Urinary bladder (tissue), 4 donors: Measurements from ENCODE around the gene CD59. TPM values are rescaled to one million over a fixed set of nuclear protein-coding genes. Genes with fewer than 3 reads are reported as not detected.
A peak's percentile ranks its signal among the peaks of the same experiment; 100 is the strongest.

Experiments used
- DNase-seq: peaks from one replicate; pipeline ENCODE4 v3.0.0-alpha.2; 2015; ENCODE audit errors: extremely low spot score
- H3K27ac ChIP-seq: one replicate; pipeline ENCODE4 v1.5.1; 2013; ENCODE audit warnings: low read depth, mild to moderate bottlenecking, moderate library complexity
- H3K36me3 ChIP-seq: one replicate; pipeline ENCODE4 v1.6.1; 2013; ENCODE audit warnings: mild to moderate bottlenecking, moderate library complexity; ENCODE audit not compliant: insufficient read depth
- H3K4me1 ChIP-seq: one replicate; pipeline ENCODE4 v1.6.1; 2013; ENCODE audit warnings: mild to moderate bottlenecking, moderate library complexity; ENCODE audit not compliant: insufficient read depth
- H3K4me3 ChIP-seq: one replicate; pipeline ENCODE4 v1.5.1; 2013; ENCODE audit warnings: low read depth, low read length
- WGBS: extraction: QIAGEN DNeasy Blood & Tissue Kit; methylation state at CpG from one replicate; pipeline ENCODE4 v1.1.7; 2013; 5-methylcytosine and 5-hydroxymethylcytosine counted together
- polyA plus RNA-seq: library from polyadenylated mRNA; stranded (reverse); fragments of 200-250 nt; gene quantifications from one replicate; pipeline ENCODE4 v1.2.3, GENCODE V29; 2013
- total RNA-seq: library from RNA; depleted of rRNA; stranded (reverse); fragments of >200 nt; gene quantifications from one replicate; pipeline ENCODE4 v1.2.3, GENCODE V29; 2014
- donor health status: healthy with polysubstance abuse.
- donor health status: healthy.

The CD59 gene
- total and polyA plus RNA-seq, 2 donors = 143 to 464 TPM

GRCh38 chr11:33700063-33700501 lies 36.1 kb downstream of the CD59 start:
- Histone ChIP-seq H3K27ac (no peak overlapping the region), H3K36me3 (no peaks in the 10 kb centered on the region), H3K4me3 (peak overlapping the region; percentile 38), H3K4me1 (no peaks in the 10 kb centered on the region)
- WGBS = 22% methylated on average over 25 of the region's 25 CpGs
- DNase-seq = no peak

- no peaks in the 10 kb centered on the region for H3K36me3 ChIP-seq
- no peak overlapping the region for H3K4me3 ChIP-seq
- H3K4me1 ChIP-seq = no peaks in the 10 kb centered on the region
- DNase-seq = no peak
- H3K27ac ChIP-seq = no peak overlapping the region
- 77% methylated on average over 12 of the region's 12 CpGs for WGBS
These were observed 36.6 kb downstream of the CD59 start for GRCh38 chr11:33699515-33700062.

GRCh38 chr11:33698921-33699320 lies 37.3 kb downstream of the CD59 start:
- WGBS = 87% methylated on average over 5 of the region's 5 CpGs
- Histone ChIP-seq H3K4me1 (no peaks in the 10 kb centered on the region), H3K4me3 (no peak overlapping the region), H3K27ac (no peak overlapping the region), H3K36me3 (no peaks in the 10 kb centered on the region)
- DNase-seq = no peak

- Histone ChIP-seq H3K4me1 (no peaks in the 10 kb centered on the region), H3K4me3 (no peak overlapping the region), H3K27ac (no peak overlapping the region), H3K36me3 (no peaks in the 10 kb centered on the region)
- no peak for DNase-seq
- WGBS = 74% methylated on average over 3 of the region's 3 CpGs
These were observed 38.2 kb downstream of the CD59 start for GRCh38 chr11:33697997-33698396.

- 86% methylated on average over 6 of the region's 6 CpGs for WGBS
- H3K4me1 ChIP-seq = no peaks in the 10 kb centered on the region
- no peak overlapping the region for H3K27ac ChIP-seq
- H3K36me3 ChIP-seq = no peaks in the 10 kb centered on the region
- DNase-seq = no peak
- H3K4me3 ChIP-seq = no peak overlapping the region
These were observed 39.1 kb downstream of the CD59 start for GRCh38 chr11:33696931-33697638.

- Histone ChIP-seq H3K4me1 (no peaks in the 10 kb centered on the region), H3K36me3 (no peaks in the 10 kb centered on the region), H3K27ac (no peak overlapping the region), H3K4me3 (no peak overlapping the region)
- WGBS = 82% methylated on average over 5 of the region's 5 CpGs
- no peak for DNase-seq
These were observed 39.8 kb downstream of the CD59 start for GRCh38 chr11:33696411-33696810.

- Histone ChIP-seq H3K27ac (no peak overlapping the region), H3K4me3 (no peak overlapping the region), H3K36me3 (no peaks in the 10 kb centered on the region), H3K4me1 (no peaks in the 10 kb centered on the region)
- WGBS = 89% methylated on average over 4 of the region's 4 CpGs
- DNase-seq = no peak
These were observed 41.1 kb downstream of the CD59 start for GRCh38 chr11:33695051-33695566.

- no peaks in the 10 kb centered on the region for H3K4me1 ChIP-seq
- no peak overlapping the region for H3K27ac ChIP-seq
- no peak for DNase-seq
- no peaks in the 10 kb centered on the region for H3K36me3 ChIP-seq
- WGBS = 84% methylated on average over 4 of the region's 4 CpGs
- H3K4me3 ChIP-seq = no peak overlapping the region
These were observed 41.7 kb downstream of the CD59 start for GRCh38 chr11:33694346-33695050.

- no peak for DNase-seq
- peak overlapping the region; percentile 13 for H3K27ac ChIP-seq
- 47% methylated on average over 5 of the region's 5 CpGs for WGBS
- H3K4me1 ChIP-seq = no peaks in the 10 kb centered on the region
- no peak overlapping the region for H3K4me3 ChIP-seq
- no peaks in the 10 kb centered on the region for H3K36me3 ChIP-seq
These were observed 43.7 kb downstream of the CD59 start for GRCh38 chr11:33692541-33692940.

GRCh38 chr11:33692013-33692504 lies 44.2 kb downstream of the CD59 start:
- H3K4me1 ChIP-seq = no peaks in the 10 kb centered on the region

GRCh38 chr11:33691066-33691864 lies 45.0 kb downstream of the CD59 start:
- DNase-seq = no peak
- H3K36me3 ChIP-seq = no peaks in the 10 kb centered on the region
- H3K4me1 ChIP-seq = no peaks in the 10 kb centered on the region
- 78% methylated on average over 6 of the region's 6 CpGs for WGBS
- peak overlapping the region; percentile 89 for H3K27ac ChIP-seq
- H3K4me3 ChIP-seq = no peak overlapping the region

More at GRCh38 chr11:33692013-33692504, 44.2 kb downstream of the CD59 start:
- no peak overlapping the region for H3K4me3 ChIP-seq
- peak; percentile 90 for DNase-seq
- H3K27ac ChIP-seq = peak overlapping the region; percentile 89
- H3K36me3 ChIP-seq = no peaks in the 10 kb centered on the region
- 12% methylated on average over 9 of the region's 9 CpGs for WGBS

GRCh38 chr11:33690290-33691065 lies 45.7 kb downstream of the CD59 start:
- H3K4me3 ChIP-seq = no peak overlapping the region
- DNase-seq = no peak
- no peaks in the 10 kb centered on the region for H3K36me3 ChIP-seq

More at GRCh38 chr11:33690290-33691065, 45.7 kb downstream of the CD59 start:
- WGBS = 43% methylated on average over 8 of the region's 8 CpGs
- H3K4me1 ChIP-seq = no peaks in the 10 kb centered on the region
- peak overlapping the region; percentile 89 for H3K27ac ChIP-seq
